HCT116 (cell line): ENCODE measurements around the gene PXMP2. TPM values are rescaled to one million over a fixed set of nuclear protein-coding genes. Genes with fewer than 3 reads are reported as not detected.

ENCODE experiments used
- ATAC-seq: fragments of 200-7000 bp; cut with Tn5 transposase; 2 replicates; pipeline ENCODE4 v1.9.1; 2020; ENCODE audit warnings: mild to moderate bottlenecking, moderate library complexity
- BruUV-seq: library from RNA; stranded (reverse); fragments of 400-500 nt; replicated peaks from 2 replicates; lab custom pipeline; 2021; lab: Mats Ljungman, UMichigan
- CTCF ChIA-PET: fragments of 300-600 bp; sonication (Branson Sonifier 250); formaldehyde crosslinking; loops from one replicate; lab custom pipeline; 2021; ENCODE audit warnings: antibody characterized with exemption; lab: Charles Lee
- POLR2A ChIA-PET: fragments of 300-600, 350-600 bp; sonication (Branson Sonifier 250); formaldehyde crosslinking; loops from one replicate; lab custom pipeline; 2021; ENCODE audit warnings: antibody characterized with exemption; lab: Charles Lee
- RAD21 ChIA-PET, 2 experiments: fragments of 300-600 bp; sonication (Branson Sonifier 250); formaldehyde crosslinking; loops; one replicate each; lab custom pipeline; 2023; ENCODE audit warnings: low total read pairs in 2 of 2; ENCODE audit not compliant: uncharacterized antibody in 2 of 2, unreplicated experiment in 2 of 2, low non-redundant PET in 1 of 2; lab: Charles Lee
- DNase-seq: peaks from one replicate; pipeline ENCODE4 v3.0.0-alpha.2; 2010; ENCODE audit warnings: low read depth, low spot score
- H2AFZ ChIP-seq: fragments of 200-600 bp; shearing (Covaris generic), sonication (generic); 2 replicates; pipeline ENCODE4 v1.6.1; 2017; ENCODE audit warnings: low read depth, mixed run types, mixed read lengths, antibody characterized with exemption, low read length; ENCODE audit not compliant: poor library complexity, severe bottlenecking
- H3K27ac ChIP-seq: 2 replicates; pipeline ENCODE4 v1.5.1; 2012; ENCODE audit warnings: low read depth, low read length
- H3K27me3 ChIP-seq: fragments of 200-600 bp; sonication (generic); 2 replicates; pipeline ENCODE4 v1.6.1; 2016; ENCODE audit warnings: mixed run types, low read length, mixed read lengths; ENCODE audit not compliant: insufficient read depth
- H3K36me3 ChIP-seq, 2 experiments: fragments of 200-500 bp in 1 of 2; fragments of 200-600 bp in 1 of 2; sonication (Bioruptor generic) in 1 of 2; sonication (generic) in 1 of 2; 2 replicates each; pipeline versions ENCODE4 v1.5.1 to v1.6.1; 2014 to 2016; ENCODE audit warnings: low read length in 2 of 2, inconsistent platforms in 1 of 2, mixed read lengths in 1 of 2, mixed run types in 1 of 2; ENCODE audit not compliant: insufficient read depth in 2 of 2, control insufficient read depth in 1 of 2
- H3K4me1 ChIP-seq, 2 experiments: fragments of 200-600 bp in 1 of 2; sonication (generic) in 1 of 2; 2 replicates each; pipeline versions ENCODE4 v1.5.1 to v1.6.1; 2012 to 2017; ENCODE audit warnings: low read length in 2 of 2, inconsistent platforms in 1 of 2, mild to moderate bottlenecking in 1 of 2, mixed read lengths in 1 of 2, mixed run types in 1 of 2, moderate library complexity in 1 of 2; ENCODE audit not compliant: insufficient read depth in 2 of 2, control insufficient read depth in 1 of 2
- H3K4me2 ChIP-seq: fragments of 200-600 bp; sonication (generic); 2 replicates; pipeline ENCODE4 v1.6.1; 2017; ENCODE audit warnings: mixed run types, low read length, mixed read lengths
- H3K4me3 ChIP-seq, 2 experiments: fragments of 200-600 bp in 1 of 2; sonication (generic) in 1 of 2; replicated peaks in 1 of 2; 2 replicates each; pipeline ENCODE4 v1.5.1; 2011 to 2016; ENCODE audit warnings: low read length in 2 of 2, control low read depth in 1 of 2, low read depth in 1 of 2, mild to moderate bottlenecking in 1 of 2, mixed read lengths in 1 of 2, mixed run types in 1 of 2
- H3K79me2 ChIP-seq: fragments of 200-600 bp; sonication (generic); 2 replicates; pipeline ENCODE4 v1.6.1; 2017; ENCODE audit warnings: mild to moderate bottlenecking, mixed run types, low read length, moderate library complexity, mixed read lengths; ENCODE audit not compliant: insufficient read depth
- H3K9ac ChIP-seq: fragments of 200-600 bp; sonication (generic); 2 replicates; pipeline ENCODE4 v1.6.1; 2016; ENCODE audit warnings: low read length, mixed read lengths
- H3K9me2 ChIP-seq: fragments of 200-600 bp; sonication (generic), shearing (Covaris generic); 2 replicates; pipeline ENCODE4 v1.6.1; 2017; ENCODE audit warnings: mixed run types, mild to moderate bottlenecking, moderate library complexity; ENCODE audit not compliant: insufficient read depth
- H3K9me3 ChIP-seq, 2 experiments: fragments of 200-500 bp in 1 of 2; fragments of 200-600 bp in 1 of 2; sonication (Bioruptor generic) in 1 of 2; sonication (generic) in 1 of 2; 2 replicates each; pipeline ENCODE4 v1.6.1; 2014 to 2017; ENCODE audit warnings: low read length in 2 of 2, mixed read lengths in 2 of 2, inconsistent platforms in 1 of 2, low read depth in 1 of 2, mild to moderate bottlenecking in 1 of 2, mixed run types in 1 of 2, moderate library complexity in 1 of 2; ENCODE audit not compliant: control insufficient read depth in 1 of 2, insufficient read depth in 1 of 2
- H4K20me1 ChIP-seq: fragments of 200-600 bp; sonication (generic), shearing (Covaris generic); 2 replicates; pipeline ENCODE4 v1.6.1; 2017; ENCODE audit warnings: mixed run types, mild to moderate bottlenecking, moderate library complexity; ENCODE audit not compliant: insufficient read depth
- CBX3 ChIP-seq: IDR thresholded peaks from 2 replicates; pipeline ENCODE4 v1.6.1; 2012; ENCODE audit warnings: low read depth
- CEBPB ChIP-seq: IDR thresholded peaks from 2 replicates; pipeline ENCODE4 v1.6.1; 2012; ENCODE audit warnings: low read depth
- EGR1 ChIP-seq: IDR thresholded peaks from 2 replicates; pipeline ENCODE4 v1.6.1; 2012; ENCODE audit warnings: low read depth
- ELF1 ChIP-seq: IDR thresholded peaks from 2 replicates; pipeline ENCODE4 v1.6.1; 2012; ENCODE audit warnings: low read depth, borderline replicate concordance
- EZH2 ChIP-seq: fragments of 200-600 bp; sonication (generic); IDR thresholded peaks from 2 replicates; pipeline ENCODE4 v1.6.1; 2017; ENCODE audit warnings: antibody characterized with exemption, mixed run types
- EZH2phosphoT487 ChIP-seq: fragments of 200-600 bp; IDR thresholded peaks from 2 replicates; pipeline ENCODE4 v1.6.1; 2018; ENCODE audit warnings: antibody characterized with exemption, borderline replicate concordance
- FOSL1 ChIP-seq: IDR thresholded peaks from 2 replicates; pipeline ENCODE4 v1.6.1; 2012; ENCODE audit warnings: low read depth
- JUND ChIP-seq: IDR thresholded peaks from 2 replicates; pipeline ENCODE4 v1.6.1; 2012
- POLR2A ChIP-seq: IDR thresholded peaks from 2 replicates; pipeline ENCODE4 v1.7.0; 2011; ENCODE audit warnings: borderline replicate concordance; ENCODE audit not compliant: insufficient read depth, insufficient read length; ENCODE audit errors: extremely low read depth
- POLR2AphosphoS5 ChIP-seq: IDR thresholded peaks from 2 replicates; pipeline ENCODE4 v1.6.1; 2011; ENCODE audit warnings: mild to moderate bottlenecking, low read depth, low read length, moderate library complexity
- RAD21 ChIP-seq: IDR thresholded peaks from 2 replicates; pipeline ENCODE4 v1.6.1; 2012; ENCODE audit warnings: low read depth, mild to moderate bottlenecking
- SP1 ChIP-seq: IDR thresholded peaks from 2 replicates; pipeline ENCODE4 v1.6.1; 2012; ENCODE audit warnings: low read depth
- TCF7L2 ChIP-seq: IDR thresholded peaks from 2 replicates; pipeline ENCODE4 v1.7.0; 2011; ENCODE audit warnings: borderline replicate concordance, inconsistent platforms; ENCODE audit not compliant: insufficient read depth, insufficient read length; ENCODE audit errors: extremely low read depth
- ZNF274 ChIP-seq: fragments of 200-500 bp; sonication (Bioruptor generic); IDR thresholded peaks from 2 replicates; pipeline ENCODE4 v1.6.1; 2014; ENCODE audit warnings: mild to moderate bottlenecking, low read depth, low read length, inconsistent platforms
- intact Hi-C: fragments of 100-400 bp; cut with micrococcal nuclease; formaldehyde crosslinking; loops from 2 replicates; pipeline ENCODE4 v1.10.0; 2022
- total RNA-seq: library from RNA; stranded (reverse); gene quantifications from one replicate; pipeline ENCODE4 v1.2.1, GENCODE V29; 2021; ENCODE audit not compliant: unreplicated experiment
- TF ChIP-seq, protein P1 (sequence below): IDR thresholded peaks from 2 replicates; pipeline ENCODE4 v1.6.1; 2012
- TF ChIP-seq, protein P2 (sequence below), 3 experiments: fragments of 200-600 bp in 1 of 3; sonication (generic) in 1 of 3; IDR thresholded peaks in 2 of 3; conservative IDR thresholded peaks in 1 of 3; 2 replicates each; pipeline ENCODE4 v1.5.1; 2012 to 2017; ENCODE audit warnings: low read depth in 2 of 3, low read length in 2 of 3, antibody characterized with exemption in 1 of 3, borderline replicate concordance in 1 of 3, control low read depth in 1 of 3, mild to moderate bottlenecking in 1 of 3, mixed read lengths in 1 of 3, mixed run types in 1 of 3, moderate library complexity in 1 of 3; ENCODE audit not compliant: insufficient read depth in 1 of 3
- TF ChIP-seq, protein P3 (sequence below): IDR thresholded peaks from 2 replicates; pipeline ENCODE4 v1.6.1; 2011; ENCODE audit warnings: mild to moderate bottlenecking, low read length, moderate library complexity; ENCODE audit not compliant: insufficient replicate concordance; ENCODE audit errors: extremely low read depth

PXMP2 gene
- total RNA-seq, 1 experiment from 2014 or later: 30.9 TPM

DNA sequence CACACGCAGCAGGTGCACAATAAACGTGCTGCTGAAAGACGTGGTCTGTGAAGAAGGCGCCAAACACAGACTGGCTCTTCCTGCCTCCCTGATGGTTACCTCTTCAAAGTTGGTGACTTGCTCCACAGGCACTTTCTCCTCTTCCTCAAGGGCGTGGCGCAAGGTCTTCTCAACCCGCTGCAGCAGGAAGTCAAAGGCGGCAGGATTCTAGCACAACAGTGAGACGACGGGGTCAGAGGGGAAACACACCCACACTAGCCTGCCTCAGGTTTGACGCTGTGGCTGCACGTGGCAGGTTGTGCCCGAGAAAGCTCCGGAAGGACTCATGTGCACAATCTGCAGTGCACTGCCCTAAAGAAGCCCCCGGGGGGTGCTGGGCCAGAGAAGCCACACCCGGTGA is 15.3 kb upstream of the PXMP2 start:
- no peak overlapping the region for H2AFZ ChIP-seq
- no peak overlapping the region for H3K27ac ChIP-seq
- TF ChIP-seq EZH2 (no peak), CBX3 (no peak), EGR1 (no peak), ZNF274 (no peak)
- TF ChIP-seq, protein P1, sequence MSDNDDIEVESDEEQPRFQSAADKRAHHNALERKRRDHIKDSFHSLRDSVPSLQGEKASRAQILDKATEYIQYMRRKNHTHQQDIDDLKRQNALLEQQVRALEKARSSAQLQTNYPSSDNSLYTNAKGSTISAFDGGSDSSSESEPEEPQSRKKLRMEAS: no peak
- TF ChIP-seq, all 23 proteins: peak for 0
- Histone ChIP-seq H3K9me3 (no peaks in the 10 kb centered on the region), H3K4me3 (no peak overlapping the region), H4K20me1 (no peaks in the 10 kb centered on the region), H3K9ac (no peak overlapping the region), H3K27me3 (no peaks in the 10 kb centered on the region), H3K4me1 (no peaks in the 10 kb centered on the region), H3K79me2 (peaks cover 17% of the 10 kb centered on the region), H3K9me2 (no peaks in the 10 kb centered on the region), H3K36me3 (peaks cover 55 to 63% of the 10 kb centered on the region in 2 experiments), H3K4me2 (no peak overlapping the region)
- ATAC-seq (no peak), DNase-seq (no peak)
- ChIA-PET POLR2A (no interaction called here), RAD21 (no interaction called here), CTCF (no interaction called here)
- intact Hi-C loops: no loop called here
- BruUV-seq: no TSS peak

DNA sequence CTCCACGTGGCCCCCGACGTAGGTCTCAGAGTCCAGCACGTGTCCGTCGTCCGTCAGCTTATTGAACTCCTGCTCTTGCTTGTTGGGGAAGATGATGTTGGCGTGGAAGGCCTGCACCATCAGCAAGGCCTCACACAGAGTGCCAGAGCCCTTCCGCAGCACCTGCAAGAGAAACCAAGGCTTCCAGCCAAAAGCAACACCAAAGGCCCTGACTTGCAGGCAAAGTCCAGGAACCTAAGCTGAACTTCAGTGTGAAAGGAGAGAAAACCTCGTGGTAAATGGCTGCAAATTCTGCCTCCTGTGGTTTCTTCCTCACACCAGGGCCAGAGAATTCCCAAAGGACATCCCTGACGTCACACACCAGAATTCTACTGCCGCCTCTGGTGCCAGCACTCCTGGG is 14.7 kb upstream of the PXMP2 start:
- H3K36me3 ChIP-seq: peaks cover 52 to 64% of the 10 kb centered on the region in 2 experiments
- no peak overlapping the region for H3K4me3 ChIP-seq
- ChIA-PET POLR2A (no interaction called here), CTCF (no interaction called here), RAD21 (no interaction called here)
- H2AFZ ChIP-seq: no peak overlapping the region
- ATAC-seq (no peak), DNase-seq (no peak)
- H3K79me2 ChIP-seq: peaks cover 22% of the 10 kb centered on the region
- no peaks in the 10 kb centered on the region for H3K4me1 ChIP-seq
- intact Hi-C loops: no loop called here
- no peaks in the 10 kb centered on the region for H3K9me2 ChIP-seq
- H3K9ac ChIP-seq: no peak overlapping the region
- H3K9me3 ChIP-seq: no peaks in the 10 kb centered on the region
- no TSS peak for BruUV-seq
- H3K4me2 ChIP-seq: no peak overlapping the region
- H3K27me3 ChIP-seq: no peaks in the 10 kb centered on the region
- H3K27ac ChIP-seq: no peak overlapping the region
- H4K20me1 ChIP-seq: no peaks in the 10 kb centered on the region
- TF ChIP-seq POLR2A: no peak
- TF ChIP-seq, protein P2, sequence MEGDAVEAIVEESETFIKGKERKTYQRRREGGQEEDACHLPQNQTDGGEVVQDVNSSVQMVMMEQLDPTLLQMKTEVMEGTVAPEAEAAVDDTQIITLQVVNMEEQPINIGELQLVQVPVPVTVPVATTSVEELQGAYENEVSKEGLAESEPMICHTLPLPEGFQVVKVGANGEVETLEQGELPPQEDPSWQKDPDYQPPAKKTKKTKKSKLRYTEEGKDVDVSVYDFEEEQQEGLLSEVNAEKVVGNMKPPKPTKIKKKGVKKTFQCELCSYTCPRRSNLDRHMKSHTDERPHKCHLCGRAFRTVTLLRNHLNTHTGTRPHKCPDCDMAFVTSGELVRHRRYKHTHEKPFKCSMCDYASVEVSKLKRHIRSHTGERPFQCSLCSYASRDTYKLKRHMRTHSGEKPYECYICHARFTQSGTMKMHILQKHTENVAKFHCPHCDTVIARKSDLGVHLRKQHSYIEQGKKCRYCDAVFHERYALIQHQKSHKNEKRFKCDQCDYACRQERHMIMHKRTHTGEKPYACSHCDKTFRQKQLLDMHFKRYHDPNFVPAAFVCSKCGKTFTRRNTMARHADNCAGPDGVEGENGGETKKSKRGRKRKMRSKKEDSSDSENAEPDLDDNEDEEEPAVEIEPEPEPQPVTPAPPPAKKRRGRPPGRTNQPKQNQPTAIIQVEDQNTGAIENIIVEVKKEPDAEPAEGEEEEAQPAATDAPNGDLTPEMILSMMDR (IDR thresholded peaks at IDR 0.05 in 2 of 3, conservative IDR thresholded peaks at IDR 0.05 in 1 of 3; ENCODE audit: borderline replicate concordance in 1 of 3, insufficient read depth in 1 of 3, low read depth in 2 of 3, low read length in 2 of 3): no peak
- no peak for TF ChIP-seq FOSL1
- no peak for TF ChIP-seq EZH2phosphoT487
- TF ChIP-seq TCF7L2: no peak
- TF ChIP-seq POLR2AphosphoS5: no peak
- no peak for TF ChIP-seq RAD21
- TF ChIP-seq ZNF274: no peak
- no peak for TF ChIP-seq ELF1
- TF ChIP-seq, protein P3, sequence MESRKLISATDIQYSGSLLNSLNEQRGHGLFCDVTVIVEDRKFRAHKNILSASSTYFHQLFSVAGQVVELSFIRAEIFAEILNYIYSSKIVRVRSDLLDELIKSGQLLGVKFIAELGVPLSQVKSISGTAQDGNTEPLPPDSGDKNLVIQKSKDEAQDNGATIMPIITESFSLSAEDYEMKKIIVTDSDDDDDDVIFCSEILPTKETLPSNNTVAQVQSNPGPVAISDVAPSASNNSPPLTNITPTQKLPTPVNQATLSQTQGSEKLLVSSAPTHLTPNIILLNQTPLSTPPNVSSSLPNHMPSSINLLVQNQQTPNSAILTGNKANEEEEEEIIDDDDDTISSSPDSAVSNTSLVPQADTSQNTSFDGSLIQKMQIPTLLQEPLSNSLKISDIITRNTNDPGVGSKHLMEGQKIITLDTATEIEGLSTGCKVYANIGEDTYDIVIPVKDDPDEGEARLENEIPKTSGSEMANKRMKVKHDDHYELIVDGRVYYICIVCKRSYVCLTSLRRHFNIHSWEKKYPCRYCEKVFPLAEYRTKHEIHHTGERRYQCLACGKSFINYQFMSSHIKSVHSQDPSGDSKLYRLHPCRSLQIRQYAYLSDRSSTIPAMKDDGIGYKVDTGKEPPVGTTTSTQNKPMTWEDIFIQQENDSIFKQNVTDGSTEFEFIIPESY: no peak
- no peak for TF ChIP-seq JUND
- no peak for TF ChIP-seq CEBPB
- no peak for TF ChIP-seq SP1
